NCI-H2171 treated with DMSO at 0.1 percent for 48 hours (cell line): Measurements from ENCODE around the gene SPATA3.
"Not testable (repeated sequence)": the region's sequence is repeated elsewhere in the genome, so short reads cannot be mapped to it uniquely, and the experiment has no call there.

Experiments used
- DNase-seq: peaks from one replicate; lab custom pipeline; 2025; lab: John Stamatoyannopoulos, UW

Gene SPATA3

DNA sequence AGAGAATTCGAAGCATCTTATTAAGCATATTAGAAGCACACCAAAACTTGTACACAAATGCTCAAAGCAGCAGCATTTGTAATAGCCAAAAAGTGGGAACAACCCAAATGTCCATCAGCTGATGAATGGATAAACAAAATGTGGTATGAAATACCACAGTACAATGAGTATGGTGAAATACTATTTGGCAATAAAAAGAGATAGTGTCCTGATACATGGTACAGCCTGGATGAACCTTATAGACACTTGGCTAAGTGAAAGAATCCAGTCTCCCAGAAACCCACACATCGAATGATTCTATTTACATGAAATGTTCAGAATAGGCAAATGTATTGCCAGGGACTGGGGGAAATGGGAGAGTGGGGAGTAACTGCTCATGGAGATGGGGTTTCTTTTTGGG is 3.0 kb downstream of the SPATA3 start:
- no peak for DNase-seq

DNA sequence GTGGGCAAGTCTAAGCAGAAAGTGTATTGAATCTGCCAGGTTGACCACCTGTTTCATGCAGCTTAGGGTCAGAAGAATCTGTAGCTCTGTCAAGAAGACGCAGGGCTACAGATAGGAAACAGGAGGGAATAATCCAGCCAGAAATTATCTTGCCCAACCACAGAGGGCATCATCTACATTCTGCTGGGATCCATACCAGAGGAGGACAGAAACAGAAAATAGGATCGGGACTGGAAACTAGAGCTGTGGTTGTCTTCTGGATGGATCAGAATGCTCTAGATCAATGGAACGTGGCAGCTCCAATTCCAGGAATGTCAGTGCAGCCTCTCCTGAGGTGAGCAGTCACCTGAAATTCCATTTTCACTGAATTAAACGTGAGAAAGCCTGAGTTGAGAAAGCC is 3.6 kb downstream of the SPATA3 start:
- no peak for DNase-seq

DNA sequence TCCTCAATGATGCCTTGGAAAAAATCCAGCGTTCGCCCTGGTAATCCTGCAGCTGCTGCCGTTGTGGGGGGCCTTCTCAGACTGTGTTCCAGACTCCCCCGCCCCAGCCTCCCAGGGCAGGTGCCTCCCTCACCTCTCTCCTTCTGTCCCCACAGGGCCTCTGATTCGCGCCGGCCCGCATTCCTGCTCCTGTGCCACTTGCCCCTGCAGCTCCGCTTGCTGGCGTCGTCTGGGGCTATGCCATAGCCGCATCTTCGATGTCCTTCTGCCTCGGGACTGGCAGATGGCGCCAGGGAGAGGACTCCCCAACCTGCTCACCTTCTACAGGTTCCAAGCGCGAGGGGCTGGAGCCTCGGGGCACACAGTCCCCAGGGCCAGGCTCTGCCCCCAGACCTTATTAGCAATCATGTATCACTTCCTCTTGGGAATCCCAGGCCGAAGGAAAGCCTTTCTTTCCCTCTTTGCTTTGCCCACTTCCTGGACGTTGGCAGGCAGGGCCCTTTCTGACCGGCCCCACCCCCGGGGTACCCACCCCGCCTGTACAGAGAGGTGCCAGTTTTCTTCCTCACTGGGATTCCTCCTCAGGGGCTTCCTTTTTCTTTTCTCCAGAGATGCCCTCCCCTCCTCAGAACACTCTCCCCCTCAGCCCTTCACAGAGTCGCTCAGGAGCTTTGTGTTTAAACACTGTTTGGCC is 4.4 kb downstream of the SPATA3 start:
- peak; percentile 1 for DNase-seq

DNA sequence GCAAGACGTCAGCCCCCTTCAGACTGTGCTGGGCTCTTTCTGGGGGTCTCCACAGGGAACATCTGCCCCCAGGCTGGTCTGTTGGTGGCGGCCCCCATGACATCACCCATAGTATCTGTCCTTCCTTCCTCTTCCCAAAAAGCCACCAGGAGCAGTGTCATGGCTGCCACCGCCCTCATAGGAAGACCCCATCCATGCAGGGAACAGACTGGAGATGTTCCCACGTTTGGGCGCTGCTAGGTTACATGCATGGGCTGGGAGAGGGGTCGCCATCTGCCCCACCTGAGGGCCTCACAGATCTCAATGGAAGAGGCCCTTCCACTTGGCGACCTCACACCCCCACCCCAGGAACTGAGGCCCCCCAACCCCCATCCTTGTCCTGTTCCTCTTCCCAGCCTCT is 5.1 kb downstream of the SPATA3 start:
- no peak for DNase-seq

- DNase-seq = no peak
Observed at GRCh38 chr2:231001921-231002320, 6.0 kb downstream of the SPATA3 start.

DNA sequence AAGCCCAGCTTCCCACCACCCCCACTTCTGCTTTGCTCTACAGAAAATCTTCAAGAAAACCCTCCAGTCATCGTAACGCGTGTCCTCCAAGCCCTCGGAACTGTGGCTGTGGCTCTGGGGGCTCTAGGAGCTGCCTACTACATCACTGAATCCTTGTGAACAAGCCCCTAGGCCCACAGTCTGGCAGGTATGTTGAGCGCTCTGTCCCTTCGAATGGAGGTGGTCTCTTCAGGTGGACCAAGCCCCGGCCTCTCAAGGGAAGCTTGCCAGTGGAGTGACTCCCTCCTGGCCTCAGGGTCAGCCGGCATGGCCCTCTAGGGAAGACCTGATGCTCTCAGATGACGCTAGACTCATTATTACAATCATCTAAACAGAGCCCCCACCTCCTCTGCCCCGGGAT is 6.7 kb downstream of the SPATA3 start:
- DNase-seq = no peak

DNA sequence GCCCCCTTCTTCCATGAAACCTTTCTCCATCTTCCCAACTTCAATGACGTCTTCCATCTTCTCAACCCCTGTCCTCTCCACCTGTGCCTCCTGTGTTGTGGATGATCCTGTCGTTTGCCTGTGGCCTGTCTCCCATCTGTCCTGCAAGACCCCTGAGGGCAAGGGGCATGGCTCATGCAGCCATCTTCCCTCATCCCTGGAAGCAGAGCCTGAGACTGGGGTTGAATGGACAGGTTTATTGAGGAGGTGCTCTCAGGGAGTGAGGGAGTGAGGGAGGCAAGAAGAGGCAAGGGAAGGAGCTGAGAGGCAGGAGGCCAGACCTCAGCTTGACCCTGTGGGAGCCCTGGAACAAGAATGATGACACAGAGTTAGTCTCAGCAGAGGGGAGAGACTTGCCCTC is 7.3 kb downstream of the SPATA3 start:
- no peak for DNase-seq

DNA sequence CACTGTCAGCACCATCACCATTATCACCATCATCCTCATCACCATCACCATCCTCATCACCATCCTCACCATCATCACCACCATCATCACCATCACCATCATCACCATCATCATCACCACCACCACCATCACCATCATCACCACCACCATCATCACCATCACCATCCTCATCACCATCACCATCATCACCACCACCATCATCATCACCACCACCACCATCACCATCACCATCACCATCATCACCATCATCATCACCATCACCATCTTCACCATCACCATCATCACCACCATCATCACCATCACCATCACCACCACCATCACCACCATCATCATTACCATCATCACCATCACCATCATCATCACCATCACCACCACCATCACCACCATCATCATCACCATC is 9.0 kb downstream of the SPATA3 start:
- DNase-seq = not testable (repeated sequence)

DNA sequence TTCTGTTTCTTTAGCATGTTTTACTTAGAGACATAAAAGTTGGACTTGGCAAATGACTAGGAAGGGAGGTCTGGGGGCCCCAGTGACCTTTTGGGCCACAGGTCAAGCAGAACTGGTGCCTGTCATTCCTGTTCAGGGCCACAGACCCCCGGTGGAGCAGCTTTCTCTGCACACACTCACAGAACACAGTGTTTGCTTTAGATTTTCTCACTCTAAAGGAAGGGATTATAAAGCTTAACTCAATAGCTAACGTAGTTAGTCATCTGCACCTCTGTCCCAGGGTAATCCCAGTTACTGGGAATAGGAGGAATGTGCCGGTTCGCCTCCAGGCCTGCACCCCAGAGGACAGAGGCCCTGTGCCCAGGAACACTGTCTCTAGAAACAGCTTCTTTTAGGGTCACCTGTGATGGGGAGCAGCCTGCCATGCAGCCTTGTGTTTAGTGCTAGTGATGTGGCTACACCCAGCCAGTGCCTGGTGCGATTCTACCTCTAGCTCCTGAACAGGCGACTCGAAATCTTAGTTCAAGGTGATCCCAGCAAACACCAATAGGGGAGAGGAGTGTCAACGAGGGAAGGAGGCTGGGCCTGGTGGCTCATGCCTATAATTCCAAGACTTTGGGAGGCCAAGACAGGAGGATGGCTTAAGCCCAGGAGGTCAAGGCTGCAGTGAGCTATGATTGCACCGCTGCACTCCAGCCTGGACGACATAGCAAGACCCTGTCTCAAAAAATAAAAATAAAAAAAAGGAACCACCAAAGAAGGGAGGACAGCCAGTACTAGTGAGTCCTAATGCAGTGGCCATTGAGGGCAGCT is 11.6 kb downstream of the SPATA3 start:
- DNase-seq = no peak

DNA sequence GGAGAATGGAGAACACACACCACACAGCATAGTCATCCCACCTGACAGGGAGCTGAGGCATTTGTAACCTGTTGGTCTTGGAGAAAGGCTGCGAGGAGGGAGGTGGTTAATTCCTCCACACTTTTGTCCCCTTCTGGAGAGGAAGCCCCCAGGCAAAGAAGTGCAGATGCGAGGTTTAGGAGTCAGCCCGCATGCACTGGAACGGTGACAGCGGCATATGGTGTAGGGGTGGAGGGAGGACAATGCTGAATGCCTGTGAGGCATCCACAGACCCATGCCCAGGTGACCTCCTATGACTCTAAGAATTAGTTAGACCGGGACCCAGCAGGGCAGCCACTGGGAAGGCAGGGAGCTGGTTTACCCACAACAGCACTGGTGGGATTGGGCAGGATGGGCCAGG is 12.2 kb downstream of the SPATA3 start:
- no peak for DNase-seq

- no peak for DNase-seq
Observed at GRCh38 chr2:231009236-231009919, 13.5 kb downstream of the SPATA3 start.

GRCh38 chr2:231010201-231010730 is 14.3 kb downstream of the SPATA3 start:
- no peak for DNase-seq

GRCh38 chr2:231011526-231011925 is 15.6 kb downstream of the SPATA3 start:
- DNase-seq = no peak

GRCh38 chr2:231012463-231012862 is 16.5 kb downstream of the SPATA3 start:
- DNase-seq = no peak

DNA sequence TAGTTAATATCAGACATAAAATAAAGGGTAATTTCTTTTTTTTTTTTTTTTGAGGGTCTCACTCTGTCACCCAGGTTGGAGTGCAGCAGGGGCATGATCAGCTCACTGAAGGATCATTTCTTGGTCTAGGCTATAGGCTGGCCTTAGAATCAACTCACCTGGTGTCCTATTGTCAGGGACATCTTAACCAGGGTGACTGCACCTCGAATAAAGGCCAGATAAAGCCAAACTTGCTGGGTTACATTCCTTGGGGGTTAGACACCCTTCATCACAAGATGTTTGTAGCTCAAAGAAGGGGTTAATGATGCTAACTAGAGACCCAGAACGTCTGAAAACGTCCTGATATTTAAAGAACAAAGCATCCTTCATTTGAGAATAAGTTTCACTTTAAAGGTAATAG is 17.9 kb downstream of the SPATA3 start:
- DNase-seq = no peak

- DNase-seq = no peak
Observed at GRCh38 chr2:231015478-231015877, 19.6 kb downstream of the SPATA3 start.

GRCh38 chr2:231015926-231016325 is 20.0 kb downstream of the SPATA3 start:
- DNase-seq = no peak

DNA sequence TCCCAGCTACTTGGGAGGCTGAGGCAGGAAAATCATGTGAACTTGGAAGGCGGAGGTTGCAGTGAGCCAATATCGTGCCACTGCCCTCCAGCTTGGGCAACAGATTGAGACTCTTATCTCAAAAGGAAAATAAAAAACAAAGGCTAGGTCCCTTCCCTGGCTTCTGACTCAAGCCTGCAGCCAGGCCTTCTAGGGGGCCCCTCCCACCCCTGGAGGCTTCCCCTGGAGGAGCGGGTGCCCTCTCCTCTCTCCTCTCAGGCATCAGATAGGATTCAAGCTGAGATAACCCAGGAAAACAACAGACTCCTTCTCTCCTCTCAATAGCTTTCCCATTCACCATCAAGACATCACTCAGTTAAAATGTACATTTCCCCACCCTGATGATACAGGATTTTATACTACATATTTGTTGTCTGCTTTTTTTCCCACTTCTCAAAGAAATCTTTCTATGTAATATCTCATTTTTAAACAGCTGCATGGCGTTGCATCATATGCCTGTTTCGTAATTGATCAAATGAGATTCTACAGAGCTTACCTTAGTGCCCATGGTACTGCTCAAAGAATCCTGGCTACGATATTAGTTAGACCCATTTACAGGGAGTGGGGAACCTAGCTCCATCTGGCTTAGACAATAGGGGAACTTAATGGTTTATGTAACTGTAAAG is 20.8 kb downstream of the SPATA3 start:
- DNase-seq = no peak

GRCh38 chr2:231017231-231017598 is 21.3 kb downstream of the SPATA3 start:
- no peak for DNase-seq

DNA sequence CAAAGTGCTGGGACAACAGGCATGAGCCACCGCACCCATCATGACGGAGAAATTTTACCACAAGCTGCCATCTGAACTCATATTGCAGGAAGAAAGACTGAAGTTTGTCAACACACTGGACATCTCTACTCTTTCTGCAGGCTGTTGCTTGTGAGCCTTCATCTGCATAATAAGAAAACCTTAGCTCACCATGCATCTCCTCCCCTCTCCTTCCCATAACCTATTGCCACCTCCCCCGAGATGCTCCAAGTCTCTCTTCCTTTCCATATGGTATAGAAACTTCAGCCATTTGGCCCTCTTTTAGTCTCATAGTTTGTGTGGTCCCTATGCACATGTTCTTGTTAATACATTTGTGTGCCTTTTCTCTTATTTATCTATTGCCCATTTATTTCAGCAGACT is 22.3 kb downstream of the SPATA3 start:
- no peak for DNase-seq

GRCh38 chr2:231025059-231025458 is 29.1 kb downstream of the SPATA3 start:
- DNase-seq = not testable (repeated sequence)

- DNase-seq = no peak
Observed at GRCh38 chr2:231028889-231029288, 33.0 kb downstream of the SPATA3 start.
